Hepatocyte (in vitro differentiated cells): ENCODE results near the gene PDE8B. TPM values are rescaled to one million over a fixed set of nuclear protein-coding genes. Genes with fewer than 3 reads are reported as not detected.

Experiments
- DNase-seq: peaks from one replicate; pipeline ENCODE4 v3.0.0-alpha.2; 2016; ENCODE audit warnings: low spot score
- H2AFZ ChIP-seq: fragments of 200-600 bp; sonication (generic); 2 replicates; pipeline ENCODE4 v1.6.0; 2016; ENCODE audit warnings: antibody characterized with exemption, mild to moderate bottlenecking
- H3K27ac ChIP-seq: fragments of 200-600 bp; sonication (generic); 2 replicates; pipeline ENCODE4 v1.5.1; 2016; ENCODE audit warnings: mild to moderate bottlenecking
- H3K27me3 ChIP-seq: fragments of 200-600 bp; sonication (generic); 2 replicates; pipeline ENCODE4 v1.6.1; 2016
- H3K36me3 ChIP-seq: fragments of 200-600 bp; sonication (generic); replicated peaks from 2 replicates; pipeline ENCODE4 v1.5.1; 2016; ENCODE audit warnings: low read depth; ENCODE audit not compliant: insufficient read depth
- H3K4me1 ChIP-seq: fragments of 200-600 bp; sonication (generic); 2 replicates; pipeline ENCODE4 v1.5.1; 2016; ENCODE audit warnings: mild to moderate bottlenecking, moderate library complexity; ENCODE audit not compliant: insufficient read depth
- H3K4me2 ChIP-seq: fragments of 200-600 bp; sonication (generic); 2 replicates; pipeline ENCODE4 v1.6.0; 2016
- H3K4me3 ChIP-seq: fragments of 200-600 bp; sonication (generic); 2 replicates; pipeline ENCODE4 v1.5.1; 2016; ENCODE audit warnings: mild to moderate bottlenecking
- H3K79me2 ChIP-seq: fragments of 200-600 bp; sonication (generic); 2 replicates; pipeline ENCODE4 v1.6.0; 2017; ENCODE audit warnings: mild to moderate bottlenecking
- H3K9me2 ChIP-seq: fragments of 200-600 bp; sonication (generic); replicated peaks from 2 replicates; pipeline ENCODE4 v1.6.0; 2017; ENCODE audit warnings: mild to moderate bottlenecking; ENCODE audit not compliant: insufficient read depth
- H3K9me3 ChIP-seq: fragments of 200-600 bp; sonication (generic); 2 replicates; pipeline ENCODE4 v1.5.1; 2016; ENCODE audit warnings: low read depth, mild to moderate bottlenecking
- H4K20me1 ChIP-seq: fragments of 200-600 bp; sonication (generic); 2 replicates; pipeline ENCODE4 v1.6.0; 2016; ENCODE audit warnings: mild to moderate bottlenecking; ENCODE audit not compliant: insufficient read depth, poor library complexity, severe bottlenecking
- EZH2 ChIP-seq: fragments of 200-600 bp; sonication (generic); IDR thresholded peaks from 2 replicates; pipeline ENCODE4 v1.6.1; 2016; ENCODE audit warnings: antibody characterized with exemption, mild to moderate bottlenecking, borderline replicate concordance
- EZH2phosphoT487 ChIP-seq: fragments of 200-600 bp; sonication (generic); IDR thresholded peaks from one replicate; pipeline ENCODE4 v1.6.1; 2018; ENCODE audit warnings: antibody characterized with exemption, mild to moderate bottlenecking, low read depth, moderate library complexity; ENCODE audit not compliant: unreplicated experiment, severe bottlenecking
- WGBS: methylation state at CpG from one replicate; pipeline ENCODE4 v1.1.6; 2016; ENCODE audit warnings: low lambda C conversion rate; ENCODE audit errors: missing lambda C conversion rate; 5-methylcytosine and 5-hydroxymethylcytosine counted together
- polyA plus RNA-seq: library from polyadenylated mRNA; unstranded; fragments of >200 nt; fragmentation: Nextera tagmentation; extraction: Ambion mirVana; gene quantifications from 2 replicates; pipeline ENCODE4 v1.2.1, GENCODE V29; 2016
- total RNA-seq: library from RNA; depleted of rRNA; stranded (reverse); fragments of >200 nt; gene quantifications from 2 replicates; pipeline ENCODE4 v1.2.3, GENCODE V29; 2014
- TF ChIP-seq, protein P1 (sequence below): fragments of 200-600 bp; sonication (generic); IDR thresholded peaks from 2 replicates; pipeline ENCODE4 v1.5.1; 2016; ENCODE audit warnings: antibody characterized with exemption, mild to moderate bottlenecking; ENCODE audit not compliant: poor library complexity

The PDE8B gene
- total and polyA plus RNA-seq, 2 experiments from 2014 or later = 8.3 to 9.2 TPM

DNA sequence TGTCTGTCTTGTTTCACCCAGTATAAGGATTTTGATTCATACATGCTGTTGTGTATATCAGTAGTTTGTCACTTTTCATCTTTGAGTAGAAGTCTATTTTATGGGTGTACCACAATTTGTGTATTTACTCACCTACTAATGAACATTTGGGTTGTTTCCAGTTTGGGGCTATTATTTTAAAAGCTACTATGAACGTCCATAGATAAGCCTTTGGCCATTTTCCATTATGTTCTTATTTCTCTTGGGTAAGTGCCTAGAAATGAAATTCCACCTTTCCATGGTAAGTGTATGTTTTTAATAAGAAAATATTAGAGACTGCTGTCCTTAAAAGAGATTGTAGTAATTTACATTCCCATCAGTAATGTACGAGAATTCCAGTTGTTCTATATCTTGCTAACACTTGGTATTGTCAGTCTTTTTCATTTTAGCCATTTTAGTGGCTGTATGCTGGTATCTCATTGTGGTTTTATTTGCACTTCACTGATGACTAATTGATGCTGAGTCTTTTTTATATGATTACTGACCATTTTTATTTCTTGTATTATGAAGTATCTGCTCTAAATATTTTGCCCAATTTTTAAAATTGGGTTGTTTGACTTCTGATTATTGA is 17.9 kb upstream of the PDE8B start:
- Histone ChIP-seq H3K4me2 (no peak overlapping the region), H3K9me3 (no peaks in the 10 kb centered on the region), H4K20me1 (no peaks in the 10 kb centered on the region), H2AFZ (no peak overlapping the region), H3K79me2 (no peaks in the 10 kb centered on the region), H3K27ac (no peak overlapping the region), H3K4me1 (no peaks in the 10 kb centered on the region), H3K36me3 (no peaks in the 10 kb centered on the region), H3K4me3 (no peak overlapping the region), H3K27me3 (no peaks in the 10 kb centered on the region), H3K9me2 (no peaks in the 10 kb centered on the region)
- no peak for DNase-seq
- TF ChIP-seq, protein P1, sequence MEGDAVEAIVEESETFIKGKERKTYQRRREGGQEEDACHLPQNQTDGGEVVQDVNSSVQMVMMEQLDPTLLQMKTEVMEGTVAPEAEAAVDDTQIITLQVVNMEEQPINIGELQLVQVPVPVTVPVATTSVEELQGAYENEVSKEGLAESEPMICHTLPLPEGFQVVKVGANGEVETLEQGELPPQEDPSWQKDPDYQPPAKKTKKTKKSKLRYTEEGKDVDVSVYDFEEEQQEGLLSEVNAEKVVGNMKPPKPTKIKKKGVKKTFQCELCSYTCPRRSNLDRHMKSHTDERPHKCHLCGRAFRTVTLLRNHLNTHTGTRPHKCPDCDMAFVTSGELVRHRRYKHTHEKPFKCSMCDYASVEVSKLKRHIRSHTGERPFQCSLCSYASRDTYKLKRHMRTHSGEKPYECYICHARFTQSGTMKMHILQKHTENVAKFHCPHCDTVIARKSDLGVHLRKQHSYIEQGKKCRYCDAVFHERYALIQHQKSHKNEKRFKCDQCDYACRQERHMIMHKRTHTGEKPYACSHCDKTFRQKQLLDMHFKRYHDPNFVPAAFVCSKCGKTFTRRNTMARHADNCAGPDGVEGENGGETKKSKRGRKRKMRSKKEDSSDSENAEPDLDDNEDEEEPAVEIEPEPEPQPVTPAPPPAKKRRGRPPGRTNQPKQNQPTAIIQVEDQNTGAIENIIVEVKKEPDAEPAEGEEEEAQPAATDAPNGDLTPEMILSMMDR = no peak
- no peak for TF ChIP-seq EZH2
- TF ChIP-seq EZH2phosphoT487 = no peak
- WGBS = 77% methylated on average over 2 of the region's 2 CpGs

DNA sequence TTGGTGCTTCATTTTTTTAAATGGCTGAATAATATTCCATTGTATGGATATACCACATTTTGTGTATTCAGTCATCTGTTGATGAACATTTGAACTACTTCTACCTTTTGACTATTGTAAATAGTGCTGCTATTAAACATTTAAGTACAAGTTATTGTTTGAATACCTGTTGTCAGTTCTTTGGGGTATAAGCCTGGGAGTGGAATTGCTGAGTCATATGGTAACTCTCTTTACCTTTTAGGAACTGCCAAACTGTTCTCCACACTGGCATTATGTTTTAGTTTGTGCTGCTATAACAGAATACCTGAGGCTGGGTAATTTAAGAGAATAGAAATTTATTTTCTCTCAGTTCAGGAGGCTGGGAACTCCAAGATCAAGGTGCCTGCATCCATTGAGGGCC is 15.7 kb upstream of the PDE8B start:
- Histone ChIP-seq H4K20me1 (no peaks in the 10 kb centered on the region), H3K27me3 (no peaks in the 10 kb centered on the region), H3K4me1 (no peaks in the 10 kb centered on the region), H2AFZ (no peak overlapping the region), H3K27ac (no peak overlapping the region), H3K9me3 (no peaks in the 10 kb centered on the region), H3K36me3 (no peaks in the 10 kb centered on the region), H3K9me2 (no peaks in the 10 kb centered on the region), H3K79me2 (no peaks in the 10 kb centered on the region), H3K4me3 (no peak overlapping the region), H3K4me2 (no peak overlapping the region)
- TF ChIP-seq EZH2phosphoT487 (no peak), EZH2 (no peak)
- TF ChIP-seq, protein P1 = no peak
- no peak for DNase-seq

DNA sequence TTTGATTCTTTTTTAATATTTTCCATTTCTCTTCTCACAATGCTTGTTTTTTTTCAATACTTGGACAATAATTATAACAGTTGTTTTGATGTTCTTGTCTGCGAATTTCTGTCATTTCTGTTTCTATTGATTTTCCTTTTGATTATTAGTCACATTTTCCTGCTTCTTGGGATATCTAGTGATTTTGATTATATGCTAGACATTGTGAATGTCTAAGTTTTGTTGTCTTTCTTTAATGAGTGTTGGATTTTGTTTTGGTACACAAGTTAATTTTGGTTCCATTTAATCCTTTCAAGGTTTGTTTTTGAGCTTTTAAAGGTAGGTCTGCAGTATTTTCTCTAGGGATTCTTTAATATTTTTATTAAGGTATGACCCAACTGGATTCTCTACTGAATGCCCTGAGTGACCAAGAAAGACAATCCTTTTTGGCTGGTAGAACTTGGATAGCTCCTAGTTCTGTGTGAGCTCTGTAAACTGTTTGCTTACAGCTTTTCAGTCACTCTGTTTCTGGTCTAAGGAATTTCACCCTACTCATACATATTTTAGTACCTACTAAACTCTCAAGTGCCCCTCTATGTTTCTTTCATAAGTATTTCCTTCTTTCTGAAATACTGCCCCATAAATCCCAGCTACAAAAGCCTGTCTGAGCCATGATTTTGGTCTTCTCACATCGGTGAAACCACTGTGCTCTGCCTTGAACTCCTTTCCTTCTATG is 12.5 kb upstream of the PDE8B start:
- Histone ChIP-seq H3K79me2 (no peaks in the 10 kb centered on the region), H3K4me2 (no peak overlapping the region), H3K4me1 (no peaks in the 10 kb centered on the region), H3K9me3 (no peaks in the 10 kb centered on the region), H3K36me3 (no peaks in the 10 kb centered on the region), H3K9me2 (no peaks in the 10 kb centered on the region), H4K20me1 (no peaks in the 10 kb centered on the region), H2AFZ (no peak overlapping the region), H3K27me3 (no peaks in the 10 kb centered on the region), H3K4me3 (no peak overlapping the region), H3K27ac (no peak overlapping the region)
- DNase-seq = no peak
- TF ChIP-seq EZH2 (no peak), EZH2phosphoT487 (no peak)
- TF ChIP-seq, protein P1 = no peak
- WGBS = 47% methylated on average over 2 of the region's 2 CpGs
